OCI-LY1 (cell line): ENCODE measurements around the gene PCDHB5.

Experiments used
- H2AFZ ChIP-seq: fragments of 200-600 bp; sonication (generic), shearing (Covaris generic); 2 replicates; pipeline ENCODE4 v1.6.0; 2014; ENCODE audit warnings: antibody characterized with exemption, mild to moderate bottlenecking, low read length
- H3F3A ChIP-seq: fragments of 200-600 bp; sonication (generic), shearing (Covaris generic); 2 replicates; pipeline ENCODE4 v1.6.0; 2014; ENCODE audit warnings: mild to moderate bottlenecking, antibody characterized with exemption, low read length, moderate library complexity; ENCODE audit not compliant: insufficient read depth
- H3K27ac ChIP-seq: fragments of 200-600 bp; sonication (generic); 2 replicates; pipeline ENCODE4 v1.5.1; 2014; ENCODE audit warnings: low read length, mixed run types, mild to moderate bottlenecking, low read depth; ENCODE audit not compliant: poor library complexity, severe bottlenecking
- H3K27me3 ChIP-seq: fragments of 200-600 bp; sonication (generic); 2 replicates; pipeline ENCODE4 v1.6.0; 2014; ENCODE audit warnings: antibody characterized with exemption, mild to moderate bottlenecking, low read length, moderate library complexity; ENCODE audit not compliant: insufficient read depth
- H3K36me3 ChIP-seq: fragments of 200-600 bp; sonication (generic); 2 replicates; pipeline ENCODE4 v1.6.1; 2014; ENCODE audit warnings: mild to moderate bottlenecking, antibody characterized with exemption, low read length, moderate library complexity, mixed read lengths; ENCODE audit not compliant: insufficient read depth
- H3K4me1 ChIP-seq: fragments of 200-600 bp; sonication (generic); 2 replicates; pipeline ENCODE4 v1.5.1; 2014; ENCODE audit warnings: mild to moderate bottlenecking, low read length, moderate library complexity; ENCODE audit not compliant: insufficient read depth, severe bottlenecking
- H3K4me2 ChIP-seq: fragments of 200-600 bp; sonication (generic), shearing (Covaris generic); 2 replicates; pipeline ENCODE4 v1.6.1; 2014; ENCODE audit warnings: low read length
- H3K4me3 ChIP-seq: fragments of 200-600 bp; sonication (generic); 2 replicates; pipeline ENCODE4 v1.5.1; 2014; ENCODE audit warnings: low read length, low read depth, mild to moderate bottlenecking, mixed read lengths; ENCODE audit not compliant: poor library complexity, severe bottlenecking
- H3K79me2 ChIP-seq: fragments of 200-600 bp; shearing (Covaris generic); 2 replicates; pipeline ENCODE4 v1.6.1; 2016; ENCODE audit warnings: mixed run types, low read length, mixed read lengths; ENCODE audit not compliant: insufficient read depth
- H3K9ac ChIP-seq: fragments of 200-600 bp; sonication (generic), shearing (Covaris generic); 2 replicates; pipeline ENCODE4 v1.6.1; 2014; ENCODE audit warnings: mild to moderate bottlenecking, low read length, mixed read lengths
- H3K9me2 ChIP-seq: fragments of 200-600 bp; sonication (generic), shearing (Covaris generic); 2 replicates; pipeline ENCODE4 v1.6.1; 2014; ENCODE audit warnings: low read depth, mild to moderate bottlenecking, low read length, mixed read lengths
- H3K9me3 ChIP-seq: fragments of 200-600 bp; shearing (Covaris generic); 2 replicates; pipeline ENCODE4 v1.6.1; 2014; ENCODE audit warnings: low read length, mixed read lengths
- H4K20me1 ChIP-seq: fragments of 200-600 bp; sonication (generic), shearing (Covaris generic); 2 replicates; pipeline ENCODE4 v1.6.0; 2016; ENCODE audit warnings: mild to moderate bottlenecking, low read length; ENCODE audit not compliant: insufficient read depth
- CTCF ChIP-seq: fragments of 200-600 bp; sonication (generic), shearing (Covaris generic); IDR thresholded peaks from 2 replicates; pipeline ENCODE4 v1.5.1; 2017; ENCODE audit warnings: mild to moderate bottlenecking, antibody characterized with exemption, low read length, moderate library complexity, mixed read lengths
- EZH2 ChIP-seq: fragments of 200-600 bp; sonication (generic), shearing (Covaris generic); IDR thresholded peaks from 2 replicates; pipeline ENCODE4 v1.8.0; 2017; ENCODE audit warnings: borderline replicate concordance, mixed run types, mild to moderate bottlenecking, antibody characterized with exemption, low read length, moderate library complexity, mixed read lengths

PCDHB5 gene

GRCh38 chr5:141186897-141187512, 52.0 kb downstream of the PCDHB5 start, which contains the start of gene PCDHB9:
Gene PCDHB9, plus strand, starts transcription at chr5:141187161. Its CDS starts 158 bp downstream, at chr5:141187319.
- peak within 1 kb of the TSS; percentile 9 for H3K4me3 ChIP-seq
- TF ChIP-seq EZH2 (no peak), CTCF (peak; percentile 92)
- no peaks in the 10 kb centered on the region for H3K9me3 ChIP-seq
- no peaks in the 10 kb centered on the region for H3K9me2 ChIP-seq
- no peak within 1 kb of the TSS for H3K9ac ChIP-seq
- H3K79me2 ChIP-seq = no peaks in the 10 kb centered on the region
- no peaks in the 10 kb centered on the region for H3K36me3 ChIP-seq
- H2AFZ ChIP-seq = no peak within 1 kb of the TSS
- H4K20me1 ChIP-seq = no peaks in the 10 kb centered on the region
- H3K27me3 ChIP-seq = no peaks in the 10 kb centered on the region
- no peaks in the 10 kb centered on the region for H3F3A ChIP-seq
- peak within 1 kb of the TSS; percentile 19; the same call in 1 of the 2 replicates for H3K4me2 ChIP-seq
- no peak within 1 kb of the TSS for H3K27ac ChIP-seq
- H3K4me1 ChIP-seq = no peaks in the 10 kb centered on the region
